GM19463 (cell line): ENCODE results near the gene TNRC6B.

Source experiments
- ATAC-seq: cut with Tn5 transposase; IDR thresholded peaks from one replicate; pipeline ENCODE4 v1.9.1; 2021; ENCODE audit warnings: mild to moderate bottlenecking, moderate library complexity; ENCODE audit not compliant: unreplicated experiment

TNRC6B gene

DNA sequence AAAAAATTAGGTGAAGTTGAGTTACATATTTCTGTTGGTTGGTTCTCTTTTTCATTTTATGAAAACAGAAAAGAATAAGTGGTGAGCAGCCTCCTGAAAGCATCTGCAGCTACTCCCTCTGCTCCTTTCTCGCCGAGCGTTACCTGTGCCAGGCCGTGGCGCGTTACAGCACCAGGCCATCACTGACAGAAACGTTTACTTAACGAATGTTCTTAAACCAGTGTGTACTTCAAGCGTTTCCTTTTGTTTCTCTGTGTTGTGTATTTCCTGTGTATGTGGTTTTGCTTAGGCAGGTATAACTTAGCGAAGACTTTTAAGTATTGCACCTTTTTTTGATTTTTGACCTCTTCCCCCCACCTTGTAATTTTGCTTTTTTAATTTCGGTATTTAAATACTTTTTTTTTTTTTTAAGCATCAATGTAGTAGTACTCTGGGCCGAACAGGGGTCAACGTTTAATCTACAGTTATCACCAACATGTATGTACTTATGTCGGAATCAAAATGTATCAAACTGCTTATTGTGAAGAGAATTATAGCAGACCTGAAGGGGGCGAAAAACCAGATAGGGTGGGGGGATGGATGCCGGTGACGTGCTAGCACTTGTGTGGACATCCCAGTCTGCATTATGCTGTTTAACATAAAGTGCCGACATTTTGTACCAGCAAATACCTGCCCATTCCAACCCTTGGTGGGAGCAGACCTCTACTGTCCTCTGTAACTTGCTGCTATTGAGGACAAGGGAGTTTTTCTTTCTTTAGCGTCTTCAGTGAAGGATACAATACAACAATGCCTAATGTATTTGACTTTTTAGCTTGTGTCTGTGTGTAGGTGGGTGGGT lies 147.0 kb downstream of the TNRC6B start:
- ATAC-seq = no peak

DNA sequence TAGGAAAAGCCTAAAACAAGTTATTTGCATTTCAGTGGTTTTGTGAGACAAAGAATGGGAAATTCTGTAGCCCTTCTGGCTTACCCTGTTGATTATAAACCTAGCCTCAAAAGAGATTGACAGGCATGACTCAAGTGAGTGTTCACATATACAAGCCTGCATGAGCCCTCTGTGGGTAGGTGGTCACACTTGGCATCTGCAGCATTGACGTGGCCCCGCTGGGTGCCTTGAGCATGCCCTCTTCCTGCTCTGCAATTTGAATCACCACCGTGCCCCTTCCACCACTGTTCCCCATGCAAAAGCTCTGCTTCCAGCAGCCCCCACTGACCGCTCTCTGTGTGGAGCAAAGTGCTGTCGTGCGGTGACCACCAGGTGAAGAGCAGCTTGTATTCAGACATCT lies 147.6 kb downstream of the TNRC6B start:
- peak; percentile 57 for ATAC-seq

- no peak for ATAC-seq
These were observed 149.4 kb downstream of the TNRC6B start for GRCh38 chr22:40326905-40327735.

DNA sequence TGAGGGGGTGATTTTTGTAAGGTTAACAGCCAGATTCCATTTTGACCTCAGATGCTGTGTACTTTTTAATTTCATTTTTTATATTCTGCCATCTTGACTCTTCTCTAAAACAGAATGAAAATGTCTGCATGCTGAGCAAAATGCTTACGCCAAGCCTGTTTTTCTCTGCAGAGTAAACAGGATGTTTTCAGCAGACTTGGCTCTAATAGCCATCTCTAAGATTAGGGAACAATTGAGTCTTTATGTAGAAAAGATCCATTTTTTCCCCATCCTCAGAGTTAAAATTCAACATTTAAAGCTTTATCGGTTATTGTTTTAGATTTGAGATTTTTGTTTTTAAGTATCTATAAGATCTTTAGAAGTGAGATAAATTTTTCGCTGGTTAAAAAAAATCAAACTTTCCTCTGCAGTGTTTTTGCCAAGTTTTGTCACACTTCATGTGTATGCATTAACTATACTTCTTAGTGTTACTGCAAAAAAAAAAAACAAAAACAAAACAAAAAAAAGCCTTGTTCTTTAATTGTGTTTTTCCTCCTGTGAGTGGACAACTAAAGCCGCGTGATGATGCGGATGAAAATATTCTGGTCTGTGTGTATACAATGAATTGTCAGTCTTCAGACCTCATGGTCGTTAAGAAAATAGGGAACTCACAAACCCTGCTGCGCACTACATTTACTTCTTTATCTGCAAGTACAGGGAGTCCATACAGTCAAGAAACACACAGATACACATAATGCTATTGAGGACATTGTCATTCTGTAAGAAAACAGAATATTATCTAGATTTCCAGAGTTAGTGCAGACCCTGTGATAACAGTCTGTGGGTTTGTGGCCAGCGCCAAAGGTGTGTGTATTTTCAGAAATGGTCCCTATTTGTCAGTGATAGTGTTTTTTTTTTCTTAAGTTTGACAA lies 151.1 kb downstream of the TNRC6B start:
- no peak for ATAC-seq

GRCh38 chr22:40329466-40329865 lies 151.7 kb downstream of the TNRC6B start:
- no peak for ATAC-seq

- ATAC-seq = no peak
These were observed 152.4 kb downstream of the TNRC6B start for GRCh38 chr22:40330086-40330485.

DNA sequence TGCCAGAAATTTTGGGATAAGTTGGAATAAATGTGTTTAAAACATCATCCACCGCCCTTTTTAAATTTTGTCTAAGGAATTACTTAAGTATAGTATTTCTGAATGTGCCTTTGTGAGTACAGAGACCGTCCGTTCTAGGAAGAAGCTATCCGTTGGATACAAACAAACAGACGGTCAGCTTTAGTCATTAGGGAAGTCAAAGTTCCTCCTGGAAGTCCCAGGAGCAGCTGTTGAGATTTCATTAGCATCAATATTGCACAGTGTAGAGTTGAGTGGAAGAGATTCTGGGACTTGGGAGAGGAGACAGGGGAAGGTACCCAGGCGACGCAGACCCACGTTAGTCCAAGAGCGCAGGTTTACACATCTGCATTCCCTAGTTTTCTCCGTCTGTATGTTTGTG lies 152.9 kb downstream of the TNRC6B start:
- no peak for ATAC-seq

DNA sequence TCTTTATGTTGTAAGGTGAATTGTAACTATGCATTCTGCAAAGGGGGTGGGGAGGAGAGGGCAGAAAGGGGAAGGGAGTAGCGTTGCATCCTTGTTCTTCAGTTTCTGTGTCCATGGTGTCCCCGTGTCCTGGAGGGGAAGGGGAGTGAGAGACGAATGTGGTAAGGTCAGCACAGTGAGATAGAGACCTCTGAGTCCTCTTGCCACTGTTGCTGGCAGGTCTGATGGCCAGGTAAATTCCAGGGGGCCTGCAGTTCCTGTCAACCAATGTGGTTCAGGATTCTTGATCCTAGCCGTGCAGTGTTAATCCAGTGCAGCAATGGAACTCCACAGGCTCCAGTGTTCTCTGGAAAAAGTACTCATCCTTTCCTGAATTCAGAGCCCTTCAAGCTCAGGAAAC lies 154.0 kb downstream of the TNRC6B start:
- ATAC-seq = no peak

GRCh38 chr22:40332319-40332781 lies 154.6 kb downstream of the TNRC6B start:
- no peak for ATAC-seq

- ATAC-seq = no peak
These were observed 156.3 kb downstream of the TNRC6B start for GRCh38 chr22:40334060-40334459.

DNA sequence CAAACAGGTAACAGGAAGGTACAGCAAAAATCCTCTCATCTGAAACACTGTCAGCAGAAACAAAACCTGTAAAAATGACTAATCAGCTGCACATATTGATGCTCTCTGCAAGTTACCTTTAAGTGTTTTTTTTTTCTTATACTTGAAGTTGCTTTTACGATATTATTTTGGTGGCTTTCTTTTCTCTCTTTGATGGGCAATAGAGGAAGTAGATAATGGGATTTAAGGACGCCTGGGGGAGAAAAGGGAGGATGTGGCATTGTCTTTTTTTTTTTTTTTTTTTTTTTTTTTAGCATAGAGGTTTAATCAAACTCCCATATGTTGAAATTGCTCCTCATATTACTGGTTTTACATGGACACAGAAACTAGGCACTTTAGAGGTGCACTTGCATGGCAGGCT lies 157.2 kb downstream of the TNRC6B start:
- no peak for ATAC-seq

- ATAC-seq = no peak
These were observed 157.6 kb downstream of the TNRC6B start for GRCh38 chr22:40335358-40335757.

DNA sequence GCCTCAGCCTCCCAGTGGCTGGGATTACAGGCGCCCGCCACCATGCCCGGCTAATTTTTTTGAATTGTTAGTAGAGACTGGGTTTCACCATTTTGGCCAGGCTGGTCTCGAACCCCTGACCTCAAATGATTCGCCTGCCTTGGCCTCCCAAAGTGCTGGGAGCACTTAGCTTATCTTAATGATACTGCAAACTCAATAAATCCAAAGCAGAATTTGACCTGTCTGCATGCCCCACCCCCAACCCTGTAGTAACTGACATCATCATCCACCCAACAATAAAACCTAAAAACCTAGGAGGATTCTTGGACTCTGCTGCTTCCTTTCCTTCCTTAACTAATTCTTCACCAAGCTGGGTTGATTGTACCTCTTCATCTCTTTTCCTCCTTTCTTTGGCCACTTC lies 162.3 kb downstream of the TNRC6B start:
- no peak for ATAC-seq

GRCh38 chr22:40341604-40342003 lies 163.9 kb downstream of the TNRC6B start:
- no peak for ATAC-seq

DNA sequence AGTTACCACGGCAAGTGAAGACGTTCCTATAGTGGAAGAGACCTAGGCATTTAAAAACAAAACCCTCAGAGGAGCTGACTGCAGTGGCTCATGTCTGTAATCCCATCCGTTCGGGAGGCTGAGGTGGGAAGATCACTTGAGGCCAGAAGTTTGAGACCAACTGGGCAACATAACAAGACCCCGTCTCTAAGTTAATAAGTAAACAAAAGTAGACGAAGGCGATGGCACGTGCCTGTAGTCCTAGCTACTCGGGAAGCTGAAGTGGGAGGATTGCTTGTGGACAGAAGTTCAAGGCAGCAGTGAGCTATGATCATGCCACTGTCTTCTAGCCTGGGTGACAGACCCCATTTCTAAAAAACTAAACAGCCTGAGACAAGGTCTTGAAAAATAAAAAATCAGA lies 164.8 kb downstream of the TNRC6B start:
- no peak for ATAC-seq

GRCh38 chr22:40345271-40345670 lies 167.5 kb downstream of the TNRC6B start:
- no peak for ATAC-seq

- ATAC-seq = no peak
These were observed 168.1 kb downstream of the TNRC6B start for GRCh38 chr22:40345815-40346184.

DNA sequence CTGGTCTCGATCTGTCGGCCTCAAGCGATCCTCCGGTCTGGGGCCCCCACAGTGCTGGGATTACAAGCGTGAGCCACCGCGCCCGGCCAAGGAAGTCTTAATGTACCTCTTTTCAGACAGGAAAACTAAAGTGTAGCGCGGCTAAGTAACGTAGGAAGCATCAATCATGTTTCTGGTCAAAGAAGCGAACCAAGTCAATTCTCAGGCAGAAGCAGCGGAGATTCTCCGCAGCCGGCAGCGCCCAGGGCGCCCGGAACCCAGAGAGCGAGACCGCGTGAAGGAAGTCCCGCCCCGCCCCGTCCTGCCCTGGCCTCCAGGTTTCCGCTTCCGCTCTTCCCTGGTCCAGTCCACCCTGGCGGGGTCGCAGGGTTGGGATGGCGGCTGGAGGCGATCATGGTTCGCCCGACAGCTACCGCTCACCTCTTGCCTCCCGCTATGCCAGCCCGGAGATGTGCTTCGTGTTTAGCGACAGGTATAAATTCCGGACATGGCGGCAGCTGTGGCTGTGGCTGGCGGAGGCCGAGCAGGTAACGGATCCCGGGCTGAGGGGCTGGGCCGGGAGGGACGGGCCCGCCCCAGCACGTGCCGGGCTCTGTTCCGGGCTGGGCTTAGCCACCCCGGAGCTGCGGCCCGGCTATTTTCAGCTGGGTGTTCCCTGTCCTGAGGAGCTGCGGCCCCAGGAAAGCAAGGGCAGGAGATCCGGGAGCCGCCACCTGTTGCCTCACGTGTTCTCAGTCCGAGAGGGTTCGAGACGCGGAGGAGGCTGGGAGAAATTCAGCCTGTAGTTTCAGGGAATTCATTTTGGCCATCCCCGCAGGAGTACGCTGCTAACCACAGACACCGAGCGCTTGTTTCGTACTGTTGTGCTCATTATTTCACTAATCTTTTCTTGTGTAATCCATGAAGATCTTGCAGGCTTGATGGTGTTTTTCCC lies 168.7 kb downstream of the TNRC6B start, which contains the start of gene ADSL:
TSS of gene ADSL (plus strand) at position 316 of the 934 bp plus-strand sequence. CDS start at position 375, 59 bp downstream.
- ATAC-seq = peak; percentile 92

- no peak for ATAC-seq
These were observed 169.6 kb downstream of the TNRC6B start for GRCh38 chr22:40347300-40347699.
